HG03442 (cell line): ENCODE results near the gene THUMPD1.
"Not testable (repeated sequence)": the region's sequence is repeated elsewhere in the genome, so short reads cannot be mapped to it uniquely, and the experiment has no call there.

Source experiments
- ATAC-seq: cut with Tn5 transposase; IDR thresholded peaks from one replicate; pipeline ENCODE4 v1.9.1; 2021; ENCODE audit warnings: mild to moderate bottlenecking, moderate library complexity; ENCODE audit not compliant: unreplicated experiment

Gene THUMPD1

GRCh38 chr16:20696618-20697017 is 45.0 kb downstream of the THUMPD1 start:
- no peak for ATAC-seq

GRCh38 chr16:20695024-20695423 is 46.6 kb downstream of the THUMPD1 start:
- ATAC-seq: no peak

- ATAC-seq: not testable (repeated sequence)
These were observed 47.5 kb downstream of the THUMPD1 start for GRCh38 chr16:20694096-20694495.

- ATAC-seq: no peak
These were observed 52.0 kb downstream of the THUMPD1 start for GRCh38 chr16:20689668-20690067.

- no peak for ATAC-seq
These were observed 57.8 kb downstream of the THUMPD1 start for GRCh38 chr16:20683812-20684211.
